GM12878 (cell line): Measurements from ENCODE around the gene POMP.

ENCODE experiments used
- CBFB ChIP-seq: IDR thresholded peaks from 2 replicates; pipeline ENCODE4 v1.6.1; 2016; ENCODE audit warnings: antibody characterized with exemption, low read depth
- EP300 ChIP-seq, 2 experiments: fragments of 150-350 bp in 1 of 2; IDR thresholded peaks; 2 replicates each; pipeline ENCODE4 v1.6.1; 2011 to 2012; ENCODE audit warnings: low read depth in 2 of 2, low read length in 2 of 2, borderline replicate concordance in 1 of 2, improper control_type of control experiment in 1 of 2, inconsistent platforms in 1 of 2; ENCODE audit not compliant: control insufficient read depth in 1 of 2
- FOS ChIP-seq: IDR thresholded peaks from 3 replicates; pipeline ENCODE4 v1.6.1; 2011; ENCODE audit warnings: borderline replicate concordance; ENCODE audit not compliant: insufficient read length; ENCODE audit errors: extremely low read depth
- POLR2A ChIP-seq: IDR thresholded peaks from 2 replicates; pipeline ENCODE4 v1.6.1; 2011; ENCODE audit warnings: low read depth, mild to moderate bottlenecking, low read length
- RAD51 ChIP-seq: fragments of 450-650 bp; IDR thresholded peaks from 2 replicates; pipeline ENCODE4 v1.6.1; 2016; ENCODE audit warnings: moderate library complexity, mild to moderate bottlenecking, inconsistent platforms
- ZZZ3 ChIP-seq: IDR thresholded peaks from 2 replicates; pipeline ENCODE4 v1.6.1; 2011; ENCODE audit warnings: low read depth; ENCODE audit not compliant: control insufficient read depth, insufficient read length
- TF ChIP-seq, protein P1 (sequence below), 3 experiments: IDR thresholded peaks in 2 of 3; conservative IDR thresholded peaks in 1 of 3; 2 replicates each; pipeline ENCODE4 v1.5.1; 2011; ENCODE audit warnings: low read depth in 3 of 3, low read length in 3 of 3, mild to moderate bottlenecking in 3 of 3, control low read depth in 2 of 3, moderate library complexity in 2 of 3, inconsistent platforms in 1 of 3, mixed read lengths in 1 of 3; ENCODE audit not compliant: control insufficient read depth in 2 of 3, insufficient read depth in 1 of 3; ENCODE audit errors: extremely low read depth in 1 of 3
- TF ChIP-seq, protein P2 (sequence below): IDR thresholded peaks from 2 replicates; pipeline ENCODE4 v1.6.1; 2011; ENCODE audit warnings: low read depth, mild to moderate bottlenecking, low read length, moderate library complexity, borderline replicate concordance; ENCODE audit errors: extremely low read depth
- TF ChIP-seq, protein P3 (sequence below): IDR thresholded peaks from 2 replicates; pipeline ENCODE4 v1.6.1; 2011; ENCODE audit warnings: low read depth, low read length, improper control_type of control experiment, borderline replicate concordance

- TF ChIP-seq ZZZ3 (no peak), RAD51 (no peak), POLR2A (no peak), CBFB (no peak), FOS (no peak), EP300 (IDR thresholded peaks at IDR 0.05; ENCODE audit: borderline replicate concordance in 1 of 2, control insufficient read depth in 1 of 2, low read depth in 2 of 2, low read length in 2 of 2) (no peak)
- TF ChIP-seq, protein P1, sequence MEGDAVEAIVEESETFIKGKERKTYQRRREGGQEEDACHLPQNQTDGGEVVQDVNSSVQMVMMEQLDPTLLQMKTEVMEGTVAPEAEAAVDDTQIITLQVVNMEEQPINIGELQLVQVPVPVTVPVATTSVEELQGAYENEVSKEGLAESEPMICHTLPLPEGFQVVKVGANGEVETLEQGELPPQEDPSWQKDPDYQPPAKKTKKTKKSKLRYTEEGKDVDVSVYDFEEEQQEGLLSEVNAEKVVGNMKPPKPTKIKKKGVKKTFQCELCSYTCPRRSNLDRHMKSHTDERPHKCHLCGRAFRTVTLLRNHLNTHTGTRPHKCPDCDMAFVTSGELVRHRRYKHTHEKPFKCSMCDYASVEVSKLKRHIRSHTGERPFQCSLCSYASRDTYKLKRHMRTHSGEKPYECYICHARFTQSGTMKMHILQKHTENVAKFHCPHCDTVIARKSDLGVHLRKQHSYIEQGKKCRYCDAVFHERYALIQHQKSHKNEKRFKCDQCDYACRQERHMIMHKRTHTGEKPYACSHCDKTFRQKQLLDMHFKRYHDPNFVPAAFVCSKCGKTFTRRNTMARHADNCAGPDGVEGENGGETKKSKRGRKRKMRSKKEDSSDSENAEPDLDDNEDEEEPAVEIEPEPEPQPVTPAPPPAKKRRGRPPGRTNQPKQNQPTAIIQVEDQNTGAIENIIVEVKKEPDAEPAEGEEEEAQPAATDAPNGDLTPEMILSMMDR (IDR thresholded peaks at IDR 0.05 in 2 of 3, conservative IDR thresholded peaks at IDR 0.05 in 1 of 3; ENCODE audit: control insufficient read depth in 2 of 3, extremely low read depth in 1 of 3, insufficient read depth in 1 of 3, low read depth in 3 of 3, low read length in 3 of 3), result no peak
- TF ChIP-seq, protein P2, sequence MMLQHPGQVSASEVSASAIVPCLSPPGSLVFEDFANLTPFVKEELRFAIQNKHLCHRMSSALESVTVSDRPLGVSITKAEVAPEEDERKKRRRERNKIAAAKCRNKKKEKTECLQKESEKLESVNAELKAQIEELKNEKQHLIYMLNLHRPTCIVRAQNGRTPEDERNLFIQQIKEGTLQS, result no peak
- TF ChIP-seq, protein P3, sequence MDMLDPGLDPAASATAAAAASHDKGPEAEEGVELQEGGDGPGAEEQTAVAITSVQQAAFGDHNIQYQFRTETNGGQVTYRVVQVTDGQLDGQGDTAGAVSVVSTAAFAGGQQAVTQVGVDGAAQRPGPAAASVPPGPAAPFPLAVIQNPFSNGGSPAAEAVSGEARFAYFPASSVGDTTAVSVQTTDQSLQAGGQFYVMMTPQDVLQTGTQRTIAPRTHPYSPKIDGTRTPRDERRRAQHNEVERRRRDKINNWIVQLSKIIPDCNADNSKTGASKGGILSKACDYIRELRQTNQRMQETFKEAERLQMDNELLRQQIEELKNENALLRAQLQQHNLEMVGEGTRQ, result no peak
These were observed 47.2 kb upstream of the POMP start for GRCh38 chr13:28611654-28612131.
